Body of pancreas (tissue), 4 donors: ENCODE results near the gene MYL3. TPM values are rescaled to one million over a fixed set of nuclear protein-coding genes. Genes with fewer than 3 reads are reported as not detected.

Experiments used
- ATAC-seq: fragments of 150-250 bp; one replicate; pipeline ENCODE4 v1.9.1; 2016
- DNase-seq, 4 donors: peaks; one replicate each; pipeline ENCODE4 v3.0.0-alpha.2; 2019
- H3K27ac ChIP-seq, 4 donors: fragments of 200-600 bp; sonication (generic); 1 replicate in 3 of 4; 2 replicates in 1 of 4; pipeline versions ENCODE4 v1.5.1 to v1.6.1; 2016 to 2019; ENCODE audit warnings: mild to moderate bottlenecking in 1 of 4, mixed read lengths in 1 of 4, moderate library complexity in 1 of 4
- H3K27me3 ChIP-seq, 2 donors: fragments of 200-600 bp; sonication (generic); one replicate each; pipeline ENCODE4 v1.6.0; 2016; ENCODE audit warnings: mild to moderate bottlenecking in 1 of 2
- H3K36me3 ChIP-seq, 2 donors: fragments of 200-600 bp; sonication (generic); replicated peaks in 1 of 2; 2 replicates each; pipeline ENCODE4 v1.5.1; 2016; ENCODE audit warnings: low read depth in 2 of 2; ENCODE audit not compliant: insufficient read depth in 1 of 2
- H3K4me1 ChIP-seq: fragments of 200-600 bp; sonication (generic); one replicate; pipeline ENCODE4 v1.6.0; 2016
- H3K4me3 ChIP-seq, 2 donors: fragments of 200-600 bp; sonication (generic); 1 replicate in 1 of 2; 2 replicates in 1 of 2; pipeline ENCODE4 v1.5.1; 2016 to 2019
- H3K9me3 ChIP-seq, 3 donors: fragments of 200-600 bp; sonication (generic); 1 replicate in 2 of 3; 2 replicates in 1 of 3; pipeline ENCODE4 v1.5.1; 2016
- CTCF ChIP-seq, 7 experiments: fragments of 450-650 bp in 4 of 7; fragments of 200-600 bp in 3 of 7; sonication (generic) in 3 of 7; IDR thresholded peaks; one replicate each; pipeline ENCODE4 v1.5.1; 2016 to 2019; ENCODE audit warnings: antibody characterized with exemption in 7 of 7
- POLR2A ChIP-seq, 3 donors: fragments of 450-650 bp; IDR thresholded peaks; one replicate each; pipeline ENCODE4 v1.6.1; 2016; ENCODE audit warnings: antibody characterized with exemption in 3 of 3, mild to moderate bottlenecking in 2 of 3
- WGBS, 2 donors: methylation state at CpG; one replicate each; pipeline ENCODE4 v1.1.5; 2017; 5-methylcytosine and 5-hydroxymethylcytosine counted together
- intact Hi-C: fragments of 100-400 bp; cut with DNase I; formaldehyde crosslinking; loops from one replicate; pipeline ENCODE4 v1.15.1; 2023
- total RNA-seq, 2 donors: library from RNA; depleted of rRNA; stranded (reverse); fragments of >200 nt; gene quantifications; one replicate each; pipeline ENCODE4 v1.1.0, GENCODE V29; 2016

MYL3 gene
- total RNA-seq, 2 donors from 2014 or later: 10.4 TPM; not detected in 1

- no peaks in the 10 kb centered on the region for H3K9me3 ChIP-seq
- H3K27ac ChIP-seq: no peak overlapping the region
- ATAC-seq: no peak
- peaks cover 5% of the 10 kb centered on the region for H3K4me1 ChIP-seq
- intact Hi-C loops: no loop called here
- TF ChIP-seq POLR2A (IDR thresholded peaks at IDR 0.05): no peak
- no peak for TF ChIP-seq CTCF (IDR thresholded peaks at IDR 0.05)
- H3K27me3 ChIP-seq: no peaks in the 10 kb centered on the region
- no peaks in the 10 kb centered on the region for H3K36me3 ChIP-seq
- WGBS, 2 donors: 75 to 76% methylated on average over 9 to 10 of the region's 10 CpGs
- H3K4me3 ChIP-seq: no peak overlapping the region
- peak in 2 of 4 donors; percentile 3 to 4 for DNase-seq
Measured at GRCh38 chr3:46857485-46858341, 5.5 kb downstream of the MYL3 start.

GRCh38 chr3:46856576-46857471, 6.4 kb downstream of the MYL3 start:
- Histone ChIP-seq H3K4me1 (peaks cover 5% of the 10 kb centered on the region), H3K27me3 (no peaks in the 10 kb centered on the region), H3K27ac (no peak overlapping the region), H3K9me3 (no peaks in the 10 kb centered on the region), H3K36me3 (no peaks in the 10 kb centered on the region), H3K4me3 (no peak overlapping the region)
- 79 to 82% methylated on average over 16 to 17 of the region's 17 CpGs for WGBS, 2 donors
- no peak for ATAC-seq
- intact Hi-C loops: no loop called here
- no peak for TF ChIP-seq CTCF (IDR thresholded peaks at IDR 0.05)
- TF ChIP-seq POLR2A (IDR thresholded peaks at IDR 0.05): no peak
- DNase-seq: peak in 2 of 4 donors; percentile 0 to 5

GRCh38 chr3:46854555-46854991, 8.7 kb downstream of the MYL3 start:
- intact Hi-C loops: no loop called here
- ATAC-seq (no peak), DNase-seq (peak in 1 of 4 donors; percentile 7)
- TF ChIP-seq POLR2A (IDR thresholded peaks at IDR 0.05): no peak
- no peak for TF ChIP-seq CTCF (IDR thresholded peaks at IDR 0.05)
- WGBS, 2 donors: 65 to 66% methylated on average over 5 of the region's 5 CpGs
- no peak overlapping the region for H3K27ac ChIP-seq
- no peaks in the 10 kb centered on the region for H3K4me1 ChIP-seq
- no peaks in the 10 kb centered on the region for H3K9me3 ChIP-seq
- no peaks in the 10 kb centered on the region for H3K27me3 ChIP-seq
- no peak overlapping the region for H3K4me3 ChIP-seq
- H3K36me3 ChIP-seq: no peaks in the 10 kb centered on the region

GRCh38 chr3:46853441-46854415, 9.5 kb downstream of the MYL3 start:
- Histone ChIP-seq H3K27ac (no peak overlapping the region), H3K36me3 (no peaks in the 10 kb centered on the region), H3K27me3 (no peaks in the 10 kb centered on the region), H3K4me3 (no peak overlapping the region), H3K4me1 (no peaks in the 10 kb centered on the region), H3K9me3 (no peaks in the 10 kb centered on the region)
- ATAC-seq (no peak), DNase-seq (peak in 3 of 4 donors; percentile 0 to 5 (median 1))
- TF ChIP-seq POLR2A (IDR thresholded peaks at IDR 0.05): no peak
- no peak for TF ChIP-seq CTCF (IDR thresholded peaks at IDR 0.05)
- intact Hi-C loops: no loop called here
- 62 to 74% methylated on average over 8 to 15 of the region's 15 CpGs for WGBS, 2 donors
